HepG2 (cell line): Measurements from ENCODE around the gene CPNE5.

ENCODE experiments used
- CTCF ChIP-seq: sonication (generic); formaldehyde crosslinking; IDR thresholded peaks from 2 replicates; pipeline ENCODE4 v1.5.0; 2020; ENCODE audit warnings: mild to moderate bottlenecking, missing genetic modification reagents, moderate library complexity
- ESRRA ChIP-seq: sonication (generic); formaldehyde crosslinking; IDR thresholded peaks from 2 replicates; pipeline ENCODE4 v1.5.1; 2020; ENCODE audit warnings: mild to moderate bottlenecking, low read depth, missing genetic modification reagents
- ZSCAN21 ChIP-seq: sonication (generic); formaldehyde crosslinking; IDR thresholded peaks from 2 replicates; pipeline ENCODE4 v1.8.0; 2022; ENCODE audit warnings: mild to moderate bottlenecking, missing genetic modification reagents, moderate library complexity, borderline replicate concordance
- TF ChIP-seq, protein P1 (sequence below): sonication (generic); formaldehyde crosslinking; IDR thresholded peaks from 2 replicates; pipeline ENCODE4 v1.4.0; 2020; ENCODE audit warnings: missing genetic modification reagents

DNA sequence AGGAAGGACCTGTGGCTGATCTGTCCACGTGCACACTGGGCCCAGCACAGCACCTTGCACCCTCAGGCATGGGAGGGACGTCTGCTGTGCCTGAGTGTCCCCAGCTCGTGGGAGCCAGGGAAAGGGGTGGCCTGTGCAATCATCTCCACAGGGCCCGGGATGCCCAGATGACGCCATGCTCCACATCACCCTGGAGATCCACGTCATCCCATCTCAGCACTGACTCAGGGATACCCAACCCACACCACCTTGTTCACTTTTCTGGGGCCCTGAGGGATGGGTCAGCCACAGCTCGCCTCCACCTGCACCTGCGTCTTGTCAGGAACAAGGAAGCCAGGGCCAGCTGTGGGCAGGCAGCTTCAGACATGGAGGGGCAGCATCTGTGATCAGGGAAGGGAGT, 93.4 kb downstream of the CPNE5 start:
- TF ChIP-seq, protein P1, sequence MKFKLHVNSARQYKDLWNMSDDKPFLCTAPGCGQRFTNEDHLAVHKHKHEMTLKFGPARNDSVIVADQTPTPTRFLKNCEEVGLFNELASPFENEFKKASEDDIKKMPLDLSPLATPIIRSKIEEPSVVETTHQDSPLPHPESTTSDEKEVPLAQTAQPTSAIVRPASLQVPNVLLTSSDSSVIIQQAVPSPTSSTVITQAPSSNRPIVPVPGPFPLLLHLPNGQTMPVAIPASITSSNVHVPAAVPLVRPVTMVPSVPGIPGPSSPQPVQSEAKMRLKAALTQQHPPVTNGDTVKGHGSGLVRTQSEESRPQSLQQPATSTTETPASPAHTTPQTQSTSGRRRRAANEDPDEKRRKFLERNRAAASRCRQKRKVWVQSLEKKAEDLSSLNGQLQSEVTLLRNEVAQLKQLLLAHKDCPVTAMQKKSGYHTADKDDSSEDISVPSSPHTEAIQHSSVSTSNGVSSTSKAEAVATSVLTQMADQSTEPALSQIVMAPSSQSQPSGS (CRISPR knock-in tag), result no peak
- TF ChIP-seq ESRRA (CRISPR knock-in tag) (no peak), CTCF (CRISPR knock-in tag) (no peak), ZSCAN21 (CRISPR knock-in tag) (no peak)
